HepG2 (cell line): ENCODE data around the gene FAM222A. TPM values are rescaled to one million over a fixed set of nuclear protein-coding genes. Genes with fewer than 3 reads are reported as not detected.
A peak's percentile ranks its signal among the peaks of the same experiment; 100 is the strongest.

Source experiments
- EED ChIP-seq: sonication (generic); formaldehyde crosslinking; IDR thresholded peaks from 2 replicates; pipeline ENCODE4 v1.5.0; 2020; ENCODE audit warnings: mild to moderate bottlenecking, missing genetic modification reagents
- FOXA1 ChIP-seq, 2 experiments: fragments of 450-650 bp in 1 of 2; sonication (generic) in 1 of 2; formaldehyde crosslinking in 1 of 2; IDR thresholded peaks; 2 replicates each; pipeline versions ENCODE4 v1.4.0 to v1.6.1; 2016 to 2020; ENCODE audit warnings: missing genetic modification reagents in 1 of 2
- FOXK1 ChIP-seq: sonication (generic); formaldehyde crosslinking; IDR thresholded peaks from 2 replicates; pipeline ENCODE4 v1.4.0; 2020; ENCODE audit warnings: low read depth, missing genetic modification reagents, borderline replicate concordance
- HMG20A ChIP-seq: IDR thresholded peaks from 2 replicates; pipeline ENCODE4 v1.6.1; 2016; ENCODE audit warnings: borderline replicate concordance
- HMG20B ChIP-seq: conservative IDR thresholded peaks from 2 replicates; pipeline ENCODE4 v1.6.1; 2016; ENCODE audit warnings: missing genetic modification reagents, missing compliant biosample characterization
- HNRNPLL ChIP-seq: fragments of 200-400 bp; formaldehyde crosslinking; IDR thresholded peaks from 2 replicates; pipeline ENCODE4 v1.6.1; 2017; ENCODE audit warnings: mild to moderate bottlenecking, low read depth, low read length; ENCODE audit not compliant: poor library complexity, severe bottlenecking
- HOXA9 ChIP-seq: sonication (generic); formaldehyde crosslinking; IDR thresholded peaks from 2 replicates; pipeline ENCODE4 v1.8.1; 2022; ENCODE audit warnings: missing genetic modification reagents, mild to moderate bottlenecking, moderate library complexity, borderline replicate concordance
- ISX ChIP-seq: sonication (generic); formaldehyde crosslinking; conservative IDR thresholded peaks from 2 replicates; pipeline ENCODE4 v1.5.0; 2020; ENCODE audit warnings: missing genetic modification reagents
- NR0B2 ChIP-seq: sonication (generic); formaldehyde crosslinking; IDR thresholded peaks from 2 replicates; pipeline ENCODE4 v1.4.0; 2020; ENCODE audit warnings: mild to moderate bottlenecking, missing genetic modification reagents
- PTBP1 ChIP-seq: fragments of 200-400 bp; formaldehyde crosslinking; IDR thresholded peaks from 2 replicates; pipeline ENCODE4 v1.6.1; 2018; ENCODE audit warnings: low read length, low read depth; ENCODE audit not compliant: poor library complexity, severe bottlenecking
- SALL1 ChIP-seq: sonication (generic); formaldehyde crosslinking; IDR thresholded peaks from 2 replicates; pipeline ENCODE4 v1.8.0; 2022; ENCODE audit warnings: mild to moderate bottlenecking, missing genetic modification reagents
- SAP130 ChIP-seq: IDR thresholded peaks from 2 replicates; pipeline ENCODE4 v1.6.1; 2016; ENCODE audit warnings: low read depth
- ZMAT5 ChIP-seq: sonication (generic); formaldehyde crosslinking; IDR thresholded peaks from 2 replicates; pipeline ENCODE4 v1.5.0; 2020; ENCODE audit warnings: mild to moderate bottlenecking, low read depth, missing genetic modification reagents, borderline replicate concordance
- ZNF510 ChIP-seq: sonication (generic); formaldehyde crosslinking; IDR thresholded peaks from 2 replicates; pipeline ENCODE4 v1.4.0; 2020; ENCODE audit warnings: low read depth, mild to moderate bottlenecking, missing genetic modification reagents
- ZNF513 ChIP-seq: sonication (generic); formaldehyde crosslinking; conservative IDR thresholded peaks from 2 replicates; pipeline ENCODE4 v1.5.0; 2020; ENCODE audit warnings: missing genetic modification reagents
- ZNF543 ChIP-seq: sonication (generic); formaldehyde crosslinking; IDR thresholded peaks from 2 replicates; pipeline ENCODE4 v1.4.0; 2020; ENCODE audit warnings: mild to moderate bottlenecking, missing genetic modification reagents
- ZNF687 ChIP-seq: sonication (generic); formaldehyde crosslinking; IDR thresholded peaks from 2 replicates; pipeline ENCODE4 v1.5.1; 2020; ENCODE audit warnings: mild to moderate bottlenecking, missing genetic modification reagents, moderate library complexity
- ZNF691 ChIP-seq: sonication (generic); formaldehyde crosslinking; IDR thresholded peaks from 2 replicates; pipeline ENCODE4 v1.4.0; 2020; ENCODE audit warnings: missing genetic modification reagents, low read depth, mild to moderate bottlenecking, borderline replicate concordance
- ZSCAN12 ChIP-seq: sonication (generic); formaldehyde crosslinking; IDR thresholded peaks from 2 replicates; pipeline ENCODE4 v1.9.0; 2021; ENCODE audit warnings: mild to moderate bottlenecking, missing genetic modification reagents
- polyA plus RNA-seq, 8 experiments: library from polyadenylated mRNA; depleted of rRNA in 3 of 8; stranded (reverse) in 7 of 8; unstranded in 1 of 8; fragments of >200 nt; fragmentation: Illumina TruSeq in 4 of 8; extraction: Trizol in 4 of 8; gene quantifications; 2 replicates each; pipeline versions ENCODE4 v1.2.1 to v1.2.3, GENCODE V29; 2011 to 2016; ENCODE audit warnings: low read depth in 4 of 8, missing spikeins in 1 of 8, mixed read lengths in 1 of 8; ENCODE audit not compliant: insufficient read depth in 1 of 8
- total RNA-seq, 5 experiments: library from RNA; depleted of rRNA; stranded (reverse); fragments of >200 nt; fragmentation: Illumina TruSeq; extraction: Trizol; gene quantifications; 2 replicates each; pipeline ENCODE4 v1.2.3, GENCODE V29; 2016; ENCODE audit warnings: low read depth in 1 of 5

The FAM222A gene
- total and polyA plus RNA-seq, 2 of the 13 experiments (the other 11 are each of a cell fraction or from before 2014, with no cell fraction given): 2.7 to 9.6 TPM

- TF ChIP-seq ZNF687: peak; percentile 73
- TF ChIP-seq ZMAT5: no peak
- no peak for TF ChIP-seq HOXA9 (CRISPR knock-in tag)
- no peak for TF ChIP-seq ISX (CRISPR knock-in tag)
- TF ChIP-seq FOXA1 (IDR thresholded peaks at IDR 0.05): no peak
- peak; percentile 80 for TF ChIP-seq FOXA1 (CRISPR knock-in tag; IDR thresholded peaks at IDR 0.05)
- TF ChIP-seq SAP130 (CRISPR knock-in tag): peak; percentile 44
- TF ChIP-seq HMG20B (CRISPR knock-in tag): no peak
- TF ChIP-seq HNRNPLL: no peak
- 0 out of 2 replicates have a peak, but pooled peaks have one; percentile 30 for TF ChIP-seq ZNF691 (CRISPR knock-in tag)
- TF ChIP-seq NR0B2 (CRISPR knock-in tag): no peak
- no peak for TF ChIP-seq ZNF513 (CRISPR knock-in tag)
- no peak for TF ChIP-seq PTBP1
- no peak for TF ChIP-seq EED
- TF ChIP-seq FOXK1 (CRISPR knock-in tag): no peak
- TF ChIP-seq ZSCAN12 (CRISPR knock-in tag): no peak
- no peak for TF ChIP-seq HMG20A
- peak; percentile 44; the same call in 1 of the 2 replicates for TF ChIP-seq SALL1 (CRISPR knock-in tag)
- no peak for TF ChIP-seq ZNF510 (CRISPR knock-in tag)
- no peak for TF ChIP-seq ZNF543 (CRISPR knock-in tag)
These were observed 46.7 kb downstream of the FAM222A start (continued) for GRCh38 chr12:109760031-109760929.
